ENCODE measurements around the gene PEPD.
A peak's percentile ranks its signal among the peaks of the same experiment; 100 is the strongest.

Gene PEPD

DNA sequence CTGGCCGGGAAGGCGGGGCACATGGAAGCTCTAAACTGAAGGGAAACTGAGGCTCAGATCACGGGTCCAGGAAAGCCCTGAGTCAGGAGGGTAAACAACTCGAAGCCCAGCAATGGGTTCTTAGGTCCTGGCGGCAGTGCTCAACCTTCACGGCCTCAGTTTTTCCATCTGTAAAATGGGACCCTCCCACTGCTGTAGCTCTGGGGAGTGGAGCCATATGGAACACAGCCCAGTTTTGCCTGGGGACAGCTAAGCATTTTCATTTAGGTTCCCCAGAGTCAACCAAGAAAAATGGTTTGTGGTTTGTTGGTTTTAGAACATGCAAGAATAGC, 117.7 kb downstream of the PEPD start:
- DNase-seq, result no peak

DNA sequence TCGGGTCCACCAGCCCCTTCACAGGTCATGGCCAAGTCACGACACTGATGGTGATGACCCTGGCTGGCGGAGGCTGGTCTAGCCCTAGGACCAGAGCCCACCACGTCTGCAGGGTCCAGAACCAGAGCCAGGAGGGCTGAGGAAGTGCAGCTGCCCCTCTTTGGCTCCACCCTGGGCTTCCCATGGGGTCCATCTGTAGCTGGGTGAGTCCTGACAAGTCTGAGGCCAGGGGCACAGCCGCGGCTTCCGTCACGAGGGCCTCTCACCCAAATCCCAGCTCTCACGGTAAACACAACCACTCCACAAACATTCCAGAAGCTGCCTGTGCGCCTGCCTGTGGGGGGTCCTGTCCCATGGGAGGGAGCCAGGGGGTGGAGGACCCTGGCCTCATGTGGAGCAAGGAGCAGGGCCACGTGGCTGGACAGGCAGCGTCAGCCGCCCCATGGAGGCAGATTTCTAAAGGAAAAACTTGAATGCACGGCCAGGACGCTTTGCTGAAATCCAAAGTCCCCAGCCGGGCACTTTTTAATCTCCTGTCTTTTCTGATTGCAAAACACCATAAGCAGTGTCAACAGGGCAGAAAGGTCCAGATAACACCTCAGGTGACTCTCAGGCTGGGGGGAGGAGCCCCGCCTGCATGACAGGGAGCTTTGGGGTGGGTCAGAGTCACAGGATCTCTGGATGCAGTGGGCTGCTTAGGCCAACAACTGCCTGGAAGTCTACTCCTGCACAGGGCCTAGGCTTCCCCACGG, 118.2 kb downstream of the PEPD start:
- no peak for DNase-seq

DNA sequence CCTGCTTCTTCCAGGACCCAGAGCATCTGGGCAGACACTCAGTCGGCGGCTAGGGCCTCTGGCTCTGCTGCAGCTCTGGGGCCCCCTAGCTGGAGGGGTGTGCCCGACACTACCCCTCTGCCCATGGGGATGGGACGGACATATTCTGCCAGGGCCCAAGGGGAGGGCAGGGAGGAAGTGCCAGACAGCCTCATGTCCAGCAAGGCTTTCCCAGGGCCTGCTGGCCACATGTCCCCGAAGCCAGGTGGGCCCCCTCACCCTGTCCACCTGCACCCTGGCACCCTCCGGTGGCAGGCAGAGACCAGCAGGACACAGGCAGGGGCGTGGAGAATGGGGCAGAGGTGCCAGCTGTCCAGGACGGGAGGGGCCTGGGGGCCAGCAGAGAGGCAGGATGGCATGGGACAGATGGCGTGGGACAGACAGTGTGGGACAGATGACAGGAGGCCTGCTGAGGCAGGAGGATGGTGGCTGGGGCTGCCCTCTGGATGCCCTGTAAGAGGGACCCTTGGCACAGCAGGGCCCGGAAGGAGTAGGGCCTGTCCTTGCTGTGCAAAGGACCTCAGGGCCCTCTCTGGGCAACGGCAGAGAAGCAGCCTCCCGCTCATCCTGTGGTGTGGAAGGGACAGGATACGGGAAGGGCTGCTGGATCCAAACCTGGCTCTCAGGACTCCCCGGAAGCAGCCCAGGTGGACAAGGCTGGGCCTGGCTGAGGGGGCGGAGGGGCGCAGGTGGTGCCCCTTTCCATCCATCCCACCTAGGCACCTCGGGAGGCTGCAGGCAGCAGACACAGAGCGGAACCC, 119.0 kb downstream of the PEPD start:
- no peak for DNase-seq

DNA sequence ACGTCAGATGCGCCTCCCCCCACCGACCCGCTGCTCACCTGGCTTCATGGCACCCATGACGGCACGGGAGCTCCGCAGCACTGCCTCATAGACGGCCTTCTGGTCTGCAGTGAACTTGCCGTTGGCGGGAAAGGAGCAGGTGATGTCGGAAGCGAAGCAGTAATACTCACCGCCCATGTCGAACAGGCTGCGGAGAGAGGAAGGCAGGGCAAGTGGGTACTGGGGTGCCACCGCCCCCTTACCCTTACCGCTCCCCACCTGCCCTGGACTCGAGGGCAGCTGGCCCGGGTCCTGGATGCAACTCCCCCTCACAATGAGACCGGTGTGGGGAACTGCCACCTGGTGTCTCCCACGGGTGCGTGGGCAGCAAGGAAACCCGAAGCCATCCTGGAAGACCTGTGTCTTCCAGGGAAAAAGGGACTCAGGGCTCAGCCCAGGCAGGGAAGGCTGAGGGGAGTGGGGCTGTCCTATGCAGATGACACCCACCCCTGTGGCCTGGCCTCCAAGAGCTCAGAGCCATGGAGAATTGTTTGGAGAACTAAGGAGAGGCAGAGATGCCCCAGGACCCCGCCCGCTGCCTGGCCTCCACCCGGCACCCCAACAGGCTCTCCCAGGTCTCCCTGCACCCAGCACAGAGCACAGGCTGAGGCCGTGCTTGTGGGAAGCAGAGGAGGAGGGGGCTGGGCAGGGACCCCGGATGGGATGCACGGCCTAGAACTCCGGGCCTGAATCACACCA, 119.7 kb downstream of the PEPD start:
- no peak for DNase-seq

DNA sequence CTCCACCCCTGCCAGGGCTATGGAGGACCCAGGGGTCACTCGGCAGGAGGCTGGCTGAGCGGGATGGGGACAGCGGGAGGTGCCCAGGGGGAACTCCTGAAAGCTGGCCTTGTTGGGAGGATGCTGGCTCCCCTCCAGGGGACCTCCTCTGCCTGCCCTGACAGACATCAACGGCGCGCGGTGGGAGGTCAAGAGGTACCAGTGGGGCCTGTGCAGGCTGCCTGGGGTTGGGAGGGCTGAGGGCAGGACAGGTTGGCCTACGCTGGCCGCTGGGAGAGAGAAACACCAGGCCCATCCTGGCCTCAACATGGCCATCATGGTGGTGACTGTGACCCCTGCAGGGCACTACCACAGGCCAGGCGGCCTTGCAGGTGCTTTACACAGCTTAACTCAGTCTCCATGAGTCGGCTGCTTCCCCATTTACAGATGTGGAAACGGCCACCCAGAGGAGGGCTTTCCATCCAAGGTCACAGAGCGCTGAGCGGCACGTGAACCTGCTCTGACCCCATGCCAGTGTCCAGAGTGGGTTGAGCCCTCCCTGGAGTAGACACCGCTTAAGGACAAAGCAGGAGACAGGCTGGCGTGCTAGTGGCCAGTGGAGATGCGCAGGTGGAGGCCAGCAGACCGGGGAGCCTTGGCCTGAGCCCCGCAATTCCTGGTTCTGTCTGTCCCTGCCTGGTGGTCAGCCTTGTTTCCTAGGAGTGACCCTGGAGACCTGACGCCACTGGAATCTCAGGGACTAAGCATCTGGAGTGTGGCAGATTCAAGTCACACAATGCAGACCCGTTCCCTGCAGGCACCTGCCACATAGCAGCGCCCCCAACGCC, 120.5 kb downstream of the PEPD start:
- DNase-seq, result no peak

DNA sequence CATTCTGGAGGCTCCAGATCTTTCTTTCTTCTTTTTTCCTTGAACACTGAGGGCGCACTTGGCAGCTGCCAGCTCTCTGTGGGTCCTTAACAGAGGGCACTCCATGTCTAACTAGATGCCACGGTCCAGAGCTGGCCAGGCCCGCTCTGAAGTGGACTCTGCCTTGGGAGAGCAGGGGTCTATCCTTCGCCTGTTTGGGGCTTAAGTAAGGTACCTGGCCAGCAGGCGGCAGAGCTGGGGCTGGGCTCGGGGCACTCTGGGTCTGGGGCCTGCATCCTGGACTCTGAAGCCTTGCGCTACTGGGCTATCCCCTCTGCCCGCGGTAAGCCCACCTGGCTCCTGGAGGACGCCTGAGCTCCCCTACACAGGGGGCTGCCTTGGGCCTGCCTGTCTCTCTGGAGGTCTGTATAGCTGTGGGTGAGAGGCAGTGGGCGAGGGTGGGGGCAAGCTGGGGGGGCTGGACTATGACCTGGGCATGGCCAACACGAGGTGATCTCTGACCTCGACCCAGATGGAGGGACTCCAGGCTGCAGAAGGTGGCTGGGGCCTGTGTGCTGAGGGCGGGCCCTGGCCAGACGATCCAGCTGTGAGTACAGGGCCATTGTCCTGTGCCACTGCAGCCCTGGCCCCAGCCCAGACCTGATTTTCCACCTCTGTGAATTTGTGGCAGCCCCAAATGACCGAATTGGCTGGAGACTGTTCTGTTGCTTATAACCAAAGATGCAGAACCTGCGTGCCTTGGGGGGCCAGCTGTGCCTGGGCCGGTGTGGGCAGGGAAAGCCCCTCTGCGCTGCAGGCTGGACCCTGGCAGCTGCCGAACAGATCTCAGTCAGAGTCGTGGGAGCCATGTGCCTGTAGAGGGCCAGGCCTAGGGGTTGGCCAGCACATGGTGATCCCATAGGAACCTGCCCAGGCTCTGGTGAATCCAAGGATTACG, 121.6 kb downstream of the PEPD start:
- DNase-seq, result no peak

DNA sequence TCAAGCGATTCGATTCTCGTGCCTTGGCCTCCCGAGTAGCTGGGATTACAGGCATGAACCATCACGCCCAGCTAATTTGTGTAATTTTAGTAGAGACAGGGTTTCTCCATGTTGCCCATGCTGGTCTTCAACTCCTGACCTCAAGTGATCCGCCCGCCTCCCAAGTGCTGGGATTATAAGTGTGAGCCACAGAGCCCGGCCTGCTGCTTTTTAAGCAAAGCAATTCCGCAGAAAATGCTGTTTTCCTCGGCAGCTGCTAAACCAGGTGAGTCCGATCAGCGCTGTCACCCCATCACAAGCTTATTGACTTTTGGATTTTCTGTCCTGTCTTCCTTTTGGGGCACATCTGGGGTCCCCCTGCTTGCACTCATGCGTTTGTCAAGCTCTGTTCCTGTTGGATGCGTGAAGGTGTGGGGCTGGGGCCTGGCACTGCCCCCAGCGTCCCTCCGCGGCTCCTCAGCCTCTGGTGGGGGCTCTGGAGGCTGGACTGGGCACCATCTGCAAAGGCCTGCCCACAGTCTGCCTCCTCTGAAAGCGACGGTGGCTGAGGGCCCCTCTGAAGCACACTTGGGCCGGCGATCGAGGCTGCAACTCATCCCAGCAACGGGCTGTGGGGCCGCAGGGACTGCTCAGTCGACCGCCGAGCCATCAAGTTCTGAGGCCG, 122.4 kb downstream of the PEPD start:
- no peak for DNase-seq

DNA sequence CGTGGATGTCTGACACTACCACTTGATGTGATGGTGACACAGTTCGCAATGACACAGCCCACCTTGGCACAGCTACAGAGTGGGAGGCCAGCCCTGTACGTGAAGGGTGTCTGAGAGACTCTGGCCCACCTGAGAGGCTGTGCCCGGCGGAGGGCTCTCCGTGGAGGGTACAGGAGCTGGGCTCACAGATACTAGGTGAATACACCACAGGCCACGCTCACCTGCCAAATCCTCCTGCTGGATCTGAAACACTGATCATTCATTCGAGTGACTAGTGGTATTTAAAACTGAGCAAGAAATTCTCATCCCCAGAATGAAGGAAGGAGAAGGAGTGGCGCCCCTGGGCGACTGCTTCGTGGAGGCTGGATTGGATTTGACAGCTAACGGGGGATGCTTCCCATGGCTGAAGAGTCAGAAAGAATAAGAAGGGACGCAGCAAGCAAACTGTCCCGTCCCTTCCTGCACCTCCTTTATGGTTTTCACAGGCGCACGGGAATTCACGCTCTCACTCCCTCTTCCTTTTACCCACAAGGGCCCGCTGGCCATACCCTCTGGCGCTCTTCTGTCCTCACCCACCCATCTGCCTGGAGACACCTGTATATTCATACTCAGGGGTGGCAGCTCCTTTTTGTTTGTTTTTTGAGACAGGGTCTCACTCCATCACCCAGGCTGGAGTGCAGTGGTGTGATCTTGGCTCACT, 123.1 kb downstream of the PEPD start:
- no peak for DNase-seq

DNA sequence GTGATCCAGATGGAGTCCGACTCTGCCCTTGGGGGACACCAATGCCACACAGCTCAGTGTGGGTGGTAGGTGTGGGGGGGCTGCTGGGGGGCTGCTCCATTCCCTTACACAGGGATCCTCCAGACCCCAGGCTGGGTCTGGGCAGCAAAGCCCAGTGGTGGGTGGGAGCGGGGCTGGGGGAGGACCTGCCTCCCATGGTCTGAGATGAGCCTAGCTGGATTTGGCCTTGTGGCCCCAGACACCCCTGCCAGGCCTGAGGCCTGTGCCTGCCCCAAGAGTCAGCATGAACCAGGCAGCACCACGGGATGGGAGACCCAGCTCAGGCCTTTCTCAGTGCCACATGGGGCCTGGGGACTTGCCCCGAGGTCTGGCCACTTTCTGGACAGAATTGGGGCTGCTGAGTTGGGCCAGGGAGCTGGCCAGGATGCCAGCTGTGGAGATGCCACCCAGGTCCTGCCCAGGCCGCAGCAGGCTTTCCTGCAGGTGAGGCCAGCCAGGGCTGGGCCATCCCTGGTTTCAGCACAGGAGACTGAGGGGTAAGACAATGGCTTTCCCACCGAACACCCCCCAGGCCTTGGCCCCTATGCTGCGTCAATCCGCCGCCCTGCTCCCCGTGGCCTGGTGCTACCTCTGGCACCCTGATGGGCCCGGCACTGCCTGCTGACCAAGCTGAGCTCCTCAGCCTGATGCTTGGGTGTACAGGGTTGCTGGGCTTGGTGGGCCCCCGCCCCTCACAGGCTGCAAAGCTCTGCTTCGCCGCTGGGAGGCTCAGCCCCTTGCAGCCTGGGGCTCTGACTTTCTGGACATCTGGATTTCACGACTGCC, 123.8 kb downstream of the PEPD start:
- no peak for DNase-seq

DNA sequence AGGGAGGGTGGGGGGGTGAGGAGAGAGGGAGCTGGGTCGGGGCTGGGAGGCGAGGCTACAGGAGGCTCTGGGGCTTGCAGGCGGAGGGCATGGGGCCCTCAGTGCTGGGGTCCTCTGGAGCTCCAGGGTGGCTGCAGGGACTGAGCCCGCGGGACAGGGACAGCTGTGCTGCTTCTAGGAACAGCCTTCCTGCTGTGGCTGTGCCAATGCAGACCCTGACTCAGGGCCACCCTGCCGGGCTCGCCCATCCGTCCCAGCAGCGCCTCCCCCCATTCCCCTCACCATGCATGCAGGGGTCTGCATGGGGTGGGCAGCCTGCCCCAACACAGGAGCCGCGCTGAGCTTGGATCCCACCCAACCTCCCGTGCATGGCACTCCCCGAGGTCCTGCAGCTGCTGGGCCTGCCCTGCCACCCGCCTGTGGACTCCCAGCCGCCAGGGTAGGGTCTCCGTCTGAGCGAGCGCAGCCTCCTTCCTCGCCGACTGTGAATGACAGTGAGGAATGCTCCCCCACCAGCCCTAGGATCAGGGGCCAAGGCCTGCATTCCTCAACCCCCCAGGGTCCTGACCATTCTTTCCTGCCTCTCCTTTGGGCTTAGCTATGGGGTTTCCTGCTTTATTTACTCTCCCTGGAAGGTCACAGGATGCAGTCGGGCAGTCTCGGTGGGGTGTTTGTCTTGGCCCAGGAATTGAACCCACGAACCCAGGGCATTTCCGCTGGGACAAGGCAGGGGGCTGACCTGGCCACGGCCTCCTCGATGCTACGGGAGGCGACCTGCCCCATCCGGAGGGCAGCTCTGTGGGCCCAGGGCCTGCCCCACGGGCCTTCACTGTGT, 124.7 kb downstream of the PEPD start:
- DNase-seq, result no peak

DNA sequence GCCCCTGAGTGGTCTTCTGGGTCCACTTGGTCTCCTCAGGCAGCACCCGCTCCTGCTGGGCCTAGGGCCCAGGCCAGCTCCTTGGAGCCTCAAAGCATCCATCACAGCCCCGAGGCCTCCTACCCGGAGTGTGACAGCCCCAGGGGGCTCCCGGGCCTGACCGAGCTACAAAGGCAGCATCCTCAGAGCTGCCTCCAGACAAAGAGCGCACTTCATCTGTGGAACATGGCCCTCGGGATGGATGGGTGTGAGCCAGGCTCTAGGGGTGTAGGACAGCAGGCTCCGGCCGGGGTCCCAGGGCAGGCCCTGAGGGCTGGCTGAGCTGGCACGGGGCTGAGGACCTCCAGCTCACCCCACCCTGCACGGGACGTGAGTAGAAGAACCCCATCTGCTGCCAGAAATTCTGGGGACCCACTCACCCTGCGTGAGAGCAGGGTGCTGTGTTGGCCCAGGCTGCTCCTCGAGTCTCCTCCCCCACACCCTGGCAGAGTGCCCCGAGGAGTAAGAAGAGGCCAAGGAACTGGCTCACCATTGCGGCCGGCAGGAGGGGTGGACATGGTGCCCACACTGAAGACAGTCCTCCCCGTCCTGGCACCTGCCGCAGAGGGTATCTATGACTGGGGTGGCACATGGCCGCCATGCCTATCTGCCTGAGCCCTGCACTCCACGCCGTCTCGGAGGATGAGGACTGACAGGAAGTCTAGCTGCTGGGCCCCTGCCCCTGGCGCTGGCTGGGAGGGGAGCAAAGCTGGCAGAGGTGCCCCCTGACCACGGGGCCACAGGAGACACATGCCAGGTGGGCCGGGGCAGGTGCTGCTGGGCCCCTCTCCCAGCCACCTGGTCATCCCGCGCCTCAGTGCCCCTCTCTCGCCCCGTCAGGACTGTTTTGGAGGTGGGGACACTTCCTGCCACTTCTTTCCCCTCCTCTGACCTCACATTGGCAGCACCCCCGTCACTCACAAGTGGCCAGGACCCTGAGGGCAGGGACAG, 125.7 kb downstream of the PEPD start:
- no peak for DNase-seq

DNA sequence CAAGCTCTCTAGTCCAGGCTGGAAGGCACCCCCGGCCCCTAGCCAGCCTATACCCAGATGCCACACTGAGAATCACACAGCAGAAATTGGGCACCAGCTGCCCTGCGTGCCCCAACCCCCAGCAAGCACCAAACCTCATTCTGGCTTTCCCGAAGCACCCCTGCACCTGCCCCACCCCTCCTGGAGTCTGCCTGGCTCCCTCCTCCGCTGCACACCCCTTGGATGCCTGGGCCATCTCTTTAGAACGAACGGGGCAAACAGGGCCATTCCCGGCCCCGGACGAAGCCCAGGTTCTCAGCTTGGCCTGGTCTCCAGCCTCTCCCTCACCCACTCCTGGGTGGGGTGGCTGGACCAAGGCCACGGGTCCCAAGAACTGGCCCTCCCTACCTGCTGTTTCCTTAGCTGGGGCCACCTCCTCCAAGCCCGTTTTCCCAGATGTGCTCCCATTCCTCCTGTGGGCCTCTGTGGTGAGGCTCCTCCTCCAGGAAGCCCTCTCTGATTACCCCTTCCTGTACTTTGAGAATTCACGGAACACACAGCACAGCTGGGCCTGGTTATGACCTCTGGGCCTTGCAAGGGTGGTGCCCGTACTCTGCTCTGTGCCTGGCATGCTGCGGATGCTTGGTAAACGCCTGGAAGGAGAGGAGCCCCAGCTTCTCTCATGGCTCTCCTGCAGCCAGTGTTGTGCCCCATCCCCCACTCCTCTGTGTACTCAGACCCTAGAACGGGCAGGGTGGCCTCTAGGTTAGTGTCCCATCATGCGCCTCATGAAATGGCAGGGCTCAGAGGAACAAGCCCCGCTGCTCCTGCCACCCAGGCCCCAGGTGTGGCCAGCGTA, 126.6 kb downstream of the PEPD start:
- no peak for DNase-seq

DNA sequence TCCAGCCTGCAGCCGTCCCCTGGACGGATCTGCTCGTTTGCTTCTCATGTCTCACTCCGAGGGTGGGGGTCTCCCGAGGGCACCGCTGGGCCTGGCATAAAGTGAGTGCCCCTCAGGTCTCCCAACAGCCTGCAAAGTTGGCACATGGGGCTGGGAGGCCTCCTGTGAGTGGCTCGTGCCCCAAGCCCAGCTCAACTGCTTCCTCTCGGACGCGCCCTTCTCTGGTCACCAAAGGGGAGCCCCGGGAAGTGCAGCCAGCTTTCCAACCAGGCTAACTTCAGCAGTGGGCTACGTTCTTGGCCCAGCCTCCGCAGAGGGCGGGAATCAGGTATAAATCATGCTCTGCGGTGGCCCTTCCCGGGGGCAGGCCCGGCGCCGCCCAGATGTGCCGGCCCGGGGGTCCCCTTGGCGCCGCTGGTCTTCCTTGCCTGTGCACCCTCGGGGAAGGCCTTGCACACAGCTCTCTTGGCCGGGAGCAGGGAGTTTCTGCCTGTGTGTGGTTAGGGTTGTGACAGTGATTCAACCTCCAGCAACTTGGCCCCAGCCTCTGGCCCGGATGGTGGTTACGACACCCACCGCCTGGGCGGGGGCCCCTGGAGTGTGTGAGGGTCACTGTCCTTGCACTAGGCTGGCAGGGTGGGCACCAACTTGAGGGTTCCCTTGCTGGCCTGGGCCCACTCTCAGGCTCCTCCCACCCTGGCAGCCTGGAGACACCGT, 127.4 kb downstream of the PEPD start:
- peak; percentile 62 for DNase-seq

DNA sequence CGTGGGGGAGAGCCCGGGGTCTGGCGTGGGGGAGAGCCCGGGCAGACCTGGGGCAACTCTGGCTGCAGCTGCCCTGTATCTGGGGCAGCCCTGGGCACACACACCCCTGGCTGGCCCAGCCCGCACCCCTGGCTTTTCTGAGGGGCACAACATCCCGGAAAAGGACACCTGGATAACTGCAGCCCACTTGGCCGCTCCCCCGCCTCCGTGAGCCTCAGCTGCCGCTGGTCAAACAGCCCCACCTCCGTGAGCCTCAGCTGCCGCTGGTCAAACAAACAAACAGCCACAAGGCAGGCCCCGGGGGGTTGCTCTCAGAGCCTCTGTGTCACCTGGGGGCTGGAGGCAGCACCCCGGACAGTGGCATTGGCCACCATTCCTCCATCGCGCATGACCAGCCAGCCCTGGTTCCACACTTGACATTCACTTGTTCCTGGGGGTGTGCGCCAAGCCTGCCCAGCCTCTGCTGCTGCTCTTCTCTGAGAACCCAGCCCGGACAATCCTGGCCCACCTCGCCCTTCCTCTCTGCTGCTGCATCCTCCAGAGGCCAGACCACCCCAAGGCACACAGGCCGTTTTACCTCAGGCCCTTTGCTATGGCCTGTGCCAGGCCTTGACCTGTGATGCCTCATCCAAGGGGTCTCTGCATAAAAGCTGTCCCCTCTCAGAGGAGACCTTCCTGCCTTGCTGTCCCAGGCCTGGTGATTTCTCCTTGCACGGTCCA, 128.1 kb downstream of the PEPD start:
- DNase-seq, result no peak

All from suppressor macrophage treated with lipopolysaccharide for 4 hours (primary cell).